Stimulated activated CD4-positive, alpha-beta T cell treated with anti-CD3 and anti-CD28 coated beads, Interleukin-1b, Interleukin-23, amount 100 ng/mL, for 1 hour (primary cell): ENCODE measurements around the gene DNAJB4.

Source experiments
- DNase-seq, 2 donors: peaks; one replicate each; pipeline ENCODE4 v3.0.0-alpha.2; 2020; ENCODE audit warnings: low read depth in 2 of 2

Gene DNAJB4

GRCh38 chr1:78038071-78038470 lies 33.3 kb downstream of the DNAJB4 start:
- no peak for DNase-seq

DNA sequence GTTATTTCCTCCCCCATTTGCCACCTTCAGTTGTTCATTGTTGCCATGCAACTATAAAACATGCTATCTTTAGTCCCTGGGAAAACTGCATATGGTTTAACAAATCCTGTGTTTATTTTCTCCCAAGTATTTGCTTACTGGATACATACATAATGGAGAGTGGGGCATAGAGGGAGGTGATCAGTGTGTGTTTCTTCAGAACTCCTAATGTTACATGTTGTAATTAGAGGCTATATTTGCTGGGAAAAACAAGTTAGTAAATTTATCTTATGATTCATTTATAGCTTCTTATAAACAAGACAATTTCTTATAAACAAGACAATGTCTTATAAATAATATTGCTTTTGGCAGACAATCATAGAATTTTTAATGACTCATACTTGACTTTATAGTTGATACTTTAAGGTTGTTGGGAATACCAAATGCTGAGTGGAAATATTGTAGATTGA lies 33.8 kb downstream of the DNAJB4 start:
- DNase-seq, result no peak

DNA sequence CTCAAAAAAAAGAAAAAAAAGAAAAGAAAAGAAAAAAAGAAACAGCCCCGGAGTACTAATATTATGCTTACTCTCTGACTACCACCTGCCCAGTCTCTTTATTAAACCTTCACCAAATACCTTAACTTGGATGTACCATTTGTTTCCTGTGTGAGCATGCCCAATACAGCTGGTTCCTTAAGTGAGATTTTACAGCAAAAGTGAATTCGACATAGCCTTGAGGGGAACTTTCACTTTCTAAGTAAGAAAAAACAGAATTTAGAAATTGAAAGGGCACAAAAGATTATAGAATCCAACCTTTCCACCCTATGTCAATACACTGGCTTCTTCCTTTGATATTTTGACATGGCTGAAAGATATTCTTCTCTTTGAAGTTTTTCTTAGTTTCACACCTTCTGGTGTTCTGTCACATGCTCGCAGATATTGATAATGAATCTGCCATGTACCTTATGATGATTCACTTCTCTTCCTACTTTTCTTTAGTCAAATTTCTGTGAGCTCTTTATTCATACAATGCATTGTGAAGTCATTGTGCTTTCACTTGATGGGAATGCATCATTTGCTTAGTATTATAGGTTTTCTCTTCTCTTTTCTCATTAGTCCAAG lies 35.8 kb downstream of the DNAJB4 start:
- no peak for DNase-seq

GRCh38 chr1:78043436-78043835 lies 38.7 kb downstream of the DNAJB4 start:
- DNase-seq, result no peak

- DNase-seq, result no peak
These were observed 40.2 kb downstream of the DNAJB4 start for GRCh38 chr1:78044796-78045562.

DNA sequence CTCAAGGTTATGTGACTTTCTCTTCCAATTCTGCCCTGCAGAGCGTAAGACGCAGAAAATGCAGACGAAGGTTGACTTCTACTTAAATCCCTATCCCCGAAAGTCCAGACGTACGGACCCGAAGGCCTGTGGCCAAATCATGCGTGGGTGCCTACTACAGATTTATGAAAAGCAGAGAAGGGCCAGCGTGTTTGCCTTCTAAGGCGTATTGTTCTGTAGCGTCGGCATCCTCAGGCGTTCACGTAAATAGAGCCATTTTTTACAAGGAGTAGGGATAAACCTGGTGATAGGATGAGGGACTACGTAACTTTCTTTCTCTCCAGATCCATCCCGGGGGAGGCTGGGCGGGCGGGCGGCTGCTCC lies 40.8 kb downstream of the DNAJB4 start:
- no peak for DNase-seq

GRCh38 chr1:78045926-78046778 lies 41.4 kb downstream of the DNAJB4 start, which contains the start of gene GIPC2:
Gene GIPC2 (plus strand): TSS chr1:78045966. CDS start chr1:78046095, 129 bp downstream.
- DNase-seq, result no peak

DNA sequence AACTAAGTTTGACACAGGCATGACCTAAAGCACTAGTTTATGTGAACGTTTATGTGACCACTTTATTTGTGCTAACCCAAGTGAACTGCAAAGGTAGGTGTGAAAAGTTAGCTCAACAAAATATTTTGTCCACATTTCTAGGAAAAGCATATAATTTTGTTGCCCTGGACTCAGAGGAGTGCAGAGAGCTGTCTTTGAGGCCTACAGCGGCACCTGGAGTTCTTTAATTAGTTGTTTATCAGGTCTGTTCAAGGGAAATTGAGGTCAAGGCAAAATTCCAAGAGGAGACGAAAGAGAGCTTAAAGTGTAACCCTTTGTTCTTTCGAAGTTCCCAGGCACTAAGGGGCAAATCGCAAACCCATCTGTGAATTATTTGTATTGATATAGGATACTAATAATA lies 42.4 kb downstream of the DNAJB4 start:
- DNase-seq, result no peak

- no peak for DNase-seq
These were observed 42.9 kb downstream of the DNAJB4 start for GRCh38 chr1:78047631-78048030.

DNA sequence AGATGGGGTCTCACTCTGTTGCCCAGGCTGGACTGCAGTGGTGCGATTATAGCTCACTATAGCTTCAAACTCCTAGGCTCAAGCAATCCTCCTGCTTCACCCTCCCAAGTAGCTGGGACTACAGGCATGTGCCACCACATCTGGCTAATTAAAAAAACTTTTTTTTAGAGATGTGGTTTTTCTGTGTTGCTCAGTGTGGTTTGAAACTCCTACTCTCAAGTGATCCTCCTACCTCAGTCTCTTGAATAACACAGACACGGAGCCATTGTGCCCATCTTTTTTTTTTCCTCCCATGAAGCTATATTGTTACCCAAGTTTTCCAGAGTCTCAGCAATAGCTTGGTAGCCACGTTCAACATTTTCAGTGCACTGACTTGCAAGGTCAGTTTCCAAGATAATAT lies 43.7 kb downstream of the DNAJB4 start:
- no peak for DNase-seq

DNA sequence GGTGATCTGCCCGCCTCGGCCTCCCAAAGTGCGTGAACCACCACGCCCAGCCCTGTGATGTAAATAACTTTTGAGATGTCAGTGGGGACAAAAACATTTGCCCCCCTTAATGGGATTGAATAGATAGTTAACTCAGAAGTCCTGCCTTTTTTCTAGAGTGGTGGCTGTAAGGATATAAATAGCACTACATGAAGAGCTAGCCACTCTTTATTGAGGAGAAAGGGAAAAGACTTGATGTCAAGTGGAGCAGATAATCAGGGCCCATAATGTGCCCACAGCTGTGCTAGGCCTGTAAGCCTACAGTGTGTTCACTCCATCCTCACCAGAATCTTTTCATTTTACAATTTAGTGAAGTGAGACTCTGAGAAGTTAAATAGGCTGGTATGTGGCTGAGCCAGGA lies 44.7 kb downstream of the DNAJB4 start:
- DNase-seq, result no peak

- DNase-seq, result no peak
These were observed 46.3 kb downstream of the DNAJB4 start for GRCh38 chr1:78051005-78051404.

GRCh38 chr1:78052685-78053405 lies 48.1 kb downstream of the DNAJB4 start:
- DNase-seq, result no peak

DNA sequence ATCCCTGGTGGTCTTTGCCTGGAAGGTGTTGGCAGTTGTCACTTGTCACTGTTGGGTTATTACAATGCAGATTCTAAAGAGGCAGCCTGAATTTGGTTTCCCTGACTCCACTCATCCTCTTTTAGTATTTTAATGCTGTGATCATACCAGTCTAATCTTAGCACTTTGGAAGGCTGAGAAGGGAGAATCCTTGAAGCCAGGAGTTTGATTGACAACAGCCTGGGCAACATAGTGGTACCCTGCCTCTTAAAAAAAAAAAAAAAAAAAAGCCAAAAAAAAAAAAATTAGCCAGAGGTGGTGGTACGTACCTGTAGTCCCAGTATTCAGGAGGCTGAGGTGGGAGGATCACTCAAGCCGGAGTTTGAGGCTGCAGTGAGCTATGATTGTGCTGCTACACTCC lies 48.8 kb downstream of the DNAJB4 start:
- DNase-seq, result no peak

GRCh38 chr1:78054559-78054958 lies 49.8 kb downstream of the DNAJB4 start:
- DNase-seq, result no peak

- DNase-seq, result no peak
These were observed 50.2 kb downstream of the DNAJB4 start for GRCh38 chr1:78054972-78055371.

DNA sequence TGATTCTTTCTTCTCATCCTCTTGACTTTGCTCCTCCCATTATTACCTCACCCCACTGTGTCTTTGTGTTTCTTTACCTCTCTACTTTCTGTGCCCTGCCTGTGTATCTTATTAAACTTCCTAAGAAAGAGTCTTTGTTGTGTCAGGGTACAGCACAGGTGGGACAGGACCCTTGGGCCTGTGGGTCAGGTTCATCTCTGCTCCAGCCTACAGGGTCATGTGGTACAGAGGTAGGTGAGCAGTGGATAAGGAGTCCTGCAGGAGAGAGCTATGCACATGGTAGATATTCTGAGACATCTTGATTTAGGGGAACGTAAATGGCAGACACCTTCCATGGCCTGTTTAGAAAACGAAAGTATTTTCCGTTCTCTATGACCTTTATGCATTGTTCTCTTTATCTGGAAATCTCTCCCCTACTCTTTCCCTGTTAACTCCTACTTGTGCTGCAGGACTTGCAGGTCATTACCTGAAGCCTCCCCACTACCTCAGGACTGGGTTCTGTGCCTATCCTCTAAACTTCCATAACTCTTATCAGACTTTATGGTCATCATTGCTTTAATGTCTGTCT lies 50.9 kb downstream of the DNAJB4 start:
- DNase-seq, result no peak

DNA sequence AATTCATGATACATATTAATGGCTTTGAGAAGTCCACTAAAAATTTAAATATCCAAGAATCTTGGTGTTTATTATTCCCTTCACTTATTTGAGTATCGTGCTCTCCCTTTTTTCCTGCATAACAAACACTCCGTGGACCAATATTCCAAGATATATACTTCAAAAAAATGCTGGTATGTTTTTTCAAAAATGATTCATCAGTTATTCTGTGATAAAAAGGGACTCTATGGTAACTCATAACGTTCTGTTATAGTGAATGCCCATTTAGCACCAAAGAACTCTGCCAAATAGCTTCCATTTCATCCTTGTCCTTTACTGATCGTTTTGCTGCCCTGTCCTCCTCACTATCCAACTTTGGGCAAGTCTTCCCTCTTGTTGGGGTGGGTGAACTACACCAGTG lies 53.9 kb downstream of the DNAJB4 start:
- DNase-seq, result no peak

DNA sequence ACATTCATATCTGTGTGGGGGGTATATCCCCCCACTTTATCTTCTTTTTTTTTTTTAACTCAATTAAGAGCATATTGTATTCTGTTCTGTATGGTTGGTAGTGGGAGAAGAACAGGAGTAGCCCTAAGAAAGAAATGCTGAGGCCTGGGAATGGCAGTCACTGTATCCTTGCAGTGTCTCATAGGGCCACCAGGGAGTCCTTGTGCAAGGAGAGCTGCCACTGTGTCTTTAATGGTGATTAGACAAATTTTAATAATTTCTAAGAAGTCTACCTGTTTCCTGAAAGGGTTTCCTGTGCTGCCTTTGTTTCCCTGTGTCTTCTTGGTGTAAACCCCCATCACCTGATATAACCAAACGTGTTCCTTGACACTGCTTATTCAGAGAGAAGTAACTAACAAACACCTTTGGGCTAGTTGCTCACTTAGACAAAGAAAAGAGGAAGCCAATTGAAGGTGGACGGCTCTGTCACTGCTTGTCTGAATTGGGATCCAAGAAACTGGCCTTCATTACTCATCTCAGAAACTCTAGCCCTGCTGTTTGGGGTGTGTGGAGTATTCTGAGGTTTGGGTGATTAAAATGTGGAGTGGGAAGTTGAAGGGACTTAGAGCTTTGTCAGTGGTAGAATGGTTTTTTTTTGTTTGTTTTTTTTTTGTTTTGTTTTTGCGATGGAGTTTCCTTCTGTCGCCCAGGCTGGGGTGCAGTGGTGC lies 56.3 kb downstream of the DNAJB4 start:
- no peak for DNase-seq

- DNase-seq, result no peak
These were observed 57.2 kb downstream of the DNAJB4 start for GRCh38 chr1:78061825-78062523.
